ENCODE data around the gene FBXL19. TPM values are rescaled to one million over a fixed set of nuclear protein-coding genes. Genes with fewer than 3 reads are reported as not detected.
A peak's percentile ranks its signal among the peaks of the same experiment; 100 is the strongest.

The FBXL19 gene
- total and polyA plus RNA-seq, 2 of the 13 experiments (the other 11 are each of a cell fraction or from before 2014, with no cell fraction given), result 6.0 to 13.7 TPM

GRCh38 chr16:30902029-30902972, 21.1 kb upstream of the FBXL19 start (continued):
- TF ChIP-seq TFE3 (CRISPR knock-in tag; IDR thresholded peaks at IDR 0.05) (no peak), ZNF652 (CRISPR knock-in tag; IDR thresholded peaks at IDR 0.05; ENCODE audit: borderline replicate concordance, low read depth) (no peak), SP4 (CRISPR knock-in tag; IDR thresholded peaks at IDR 0.05) (0 out of 2 replicates have a peak, but pooled peaks have one; percentile 60), JUND (CRISPR knock-in tag; IDR thresholded peaks at IDR 0.05) (no peak), TRIM22 (IDR thresholded peaks at IDR 0.05) (no peak), MBNL3 (CRISPR knock-in tag; conservative IDR thresholded peaks at IDR 0.05) (no peak), ARNT2 (CRISPR knock-in tag; IDR thresholded peaks at IDR 0.05; ENCODE audit: low read depth) (no peak), MYC (CRISPR knock-in tag; IDR thresholded peaks at IDR 0.05; ENCODE audit: borderline replicate concordance) (0 out of 2 replicates have a peak, but pooled peaks have one; percentile 13), PHB2 (IDR thresholded peaks at IDR 0.05; ENCODE audit: partially characterized antibody) (no peak), RNF2 (conservative IDR thresholded peaks at IDR 0.05; ENCODE audit: low read depth) (0 out of 2 replicates have a peak, but pooled peaks have one; percentile 50), DRAP1 (CRISPR knock-in tag; IDR thresholded peaks at IDR 0.05) (no peak), ZNF597 (CRISPR knock-in tag; IDR thresholded peaks at IDR 0.05) (no peak), ZNF503 (CRISPR knock-in tag; IDR thresholded peaks at IDR 0.05) (no peak), MATR3 (CRISPR knock-in tag; IDR thresholded peaks at IDR 0.05) (no peak), SPEN (CRISPR knock-in tag; IDR thresholded peaks at IDR 0.05; ENCODE audit: low read depth) (peak; percentile 23; the same call in 1 of the 2 replicates), BRF2 (CRISPR knock-in tag; IDR thresholded peaks at IDR 0.05) (no peak), AHR (CRISPR knock-in tag; IDR thresholded peaks at IDR 0.05) (no peak), PREB (CRISPR knock-in tag; IDR thresholded peaks at IDR 0.05) (no peak)

Measured in HepG2 (cell line).